Mesendoderm (in vitro differentiated cells): ENCODE data around the gene SPI1.

Experiments used
- DNase-seq: peaks from one replicate; pipeline ENCODE4 v3.0.0; 2013
- H2AK5ac ChIP-seq: 2 replicates; pipeline ENCODE4 v1.6.1; 2013; ENCODE audit warnings: low read length, inconsistent platforms
- H2BK120ac ChIP-seq: 2 replicates; pipeline ENCODE4 v1.6.1; 2013; ENCODE audit warnings: low read depth, mild to moderate bottlenecking, low read length, moderate library complexity, mixed read lengths
- H2BK15ac ChIP-seq: replicated peaks from 2 replicates; pipeline ENCODE4 v1.6.1; 2013; ENCODE audit warnings: low read depth, mild to moderate bottlenecking, moderate library complexity
- H2BK5ac ChIP-seq: 2 replicates; pipeline ENCODE4 v1.6.1; 2013; ENCODE audit warnings: low read length, inconsistent platforms
- H3K18ac ChIP-seq: 2 replicates; pipeline ENCODE4 v1.6.1; 2013; ENCODE audit warnings: mild to moderate bottlenecking, low read length, mixed read lengths
- H3K23ac ChIP-seq: one replicate; pipeline ENCODE4 v1.6.1; 2013; ENCODE audit warnings: low read length
- H3K27ac ChIP-seq: 2 replicates; pipeline ENCODE4 v1.5.1; 2013; ENCODE audit warnings: low read depth, mild to moderate bottlenecking, inconsistent platforms, low read length, moderate library complexity
- H3K27me3 ChIP-seq: 2 replicates; pipeline ENCODE4 v1.6.1; 2013; ENCODE audit warnings: low read length, control low read depth, mild to moderate bottlenecking, inconsistent platforms; ENCODE audit not compliant: insufficient read depth, poor library complexity
- H3K36me3 ChIP-seq: 2 replicates; pipeline ENCODE4 v1.6.1; 2013; ENCODE audit warnings: low read length, inconsistent platforms; ENCODE audit not compliant: control insufficient read depth, insufficient read depth
- H3K4ac ChIP-seq: one replicate; pipeline ENCODE4 v1.6.1; 2013; ENCODE audit warnings: low read depth, mild to moderate bottlenecking, low read length, moderate library complexity
- H3K4me1 ChIP-seq: 2 replicates; pipeline ENCODE4 v1.6.1; 2013; ENCODE audit warnings: low read depth, low read length, inconsistent platforms; ENCODE audit not compliant: control insufficient read depth
- H3K4me2 ChIP-seq: 2 replicates; pipeline ENCODE4 v1.6.1; 2013; ENCODE audit warnings: low read length
- H3K4me3 ChIP-seq: 2 replicates; pipeline ENCODE4 v1.5.1; 2013; ENCODE audit warnings: mild to moderate bottlenecking, low read length
- H3K56ac ChIP-seq: one replicate; pipeline ENCODE4 v1.6.1; 2013; ENCODE audit warnings: low read length
- H3K79me1 ChIP-seq: 2 replicates; pipeline ENCODE4 v1.6.1; 2013; ENCODE audit warnings: low read length, inconsistent platforms
- H3K79me2 ChIP-seq: 2 replicates; pipeline ENCODE4 v1.6.1; 2013; ENCODE audit warnings: mild to moderate bottlenecking, low read length; ENCODE audit not compliant: control insufficient read depth, insufficient read depth
- H3K9ac ChIP-seq: 2 replicates; pipeline ENCODE4 v1.6.1; 2013; ENCODE audit warnings: low read length, inconsistent platforms
- H4K5ac ChIP-seq: one replicate; pipeline ENCODE4 v1.6.1; 2013; ENCODE audit warnings: low read length
- H4K8ac ChIP-seq: one replicate; pipeline ENCODE4 v1.6.1; 2013; ENCODE audit warnings: low read depth, mild to moderate bottlenecking, control low read depth, low read length, moderate library complexity
- WGBS: extraction: QIAGEN DNeasy Blood & Tissue Kit; methylation state at CpG from one replicate; pipeline ENCODE4 v1.1.7; 2013; ENCODE audit warnings: low lambda C conversion rate, missing lambda C conversion rate; ENCODE audit not compliant: insufficient coverage; ENCODE audit errors: extremely low coverage; 5-methylcytosine and 5-hydroxymethylcytosine counted together

Gene SPI1

GRCh38 chr11:47394322-47395222, 16.2 kb upstream of the SPI1 start:
- Histone ChIP-seq H3K27me3 (no peaks in the 10 kb centered on the region), H2BK15ac (no peak overlapping the region), H3K56ac (no peak overlapping the region), H3K79me1 (no peaks in the 10 kb centered on the region), H4K8ac (no peak overlapping the region), H3K4me1 (peaks cover 6% of the 10 kb centered on the region), H3K4me3 (no peak overlapping the region), H2BK5ac (no peak overlapping the region), H3K9ac (no peak overlapping the region), H3K36me3 (no peaks in the 10 kb centered on the region), H3K18ac (no peak overlapping the region), H3K23ac (no peak overlapping the region), H3K27ac (no peak overlapping the region), H3K79me2 (no peaks in the 10 kb centered on the region), H2AK5ac (no peak overlapping the region), H3K4ac (no peak overlapping the region), H4K5ac (no peak overlapping the region), H3K4me2 (no peak overlapping the region), H2BK120ac (no peak overlapping the region)
- no CpG with 5 or more reads among the region's 39 CpGs for WGBS
- DNase-seq = no peak

GRCh38 chr11:47394050-47394321, 15.6 kb upstream of the SPI1 start:
- Histone ChIP-seq H2BK120ac (no peak overlapping the region), H3K56ac (no peak overlapping the region), H3K4me3 (no peak overlapping the region), H2BK15ac (no peak overlapping the region), H3K9ac (no peak overlapping the region), H3K79me2 (no peaks in the 10 kb centered on the region), H3K4me1 (peaks cover 6% of the 10 kb centered on the region), H3K27ac (no peak overlapping the region), H4K5ac (no peak overlapping the region), H3K27me3 (no peaks in the 10 kb centered on the region), H3K4ac (no peak overlapping the region), H2BK5ac (no peak overlapping the region), H3K23ac (no peak overlapping the region), H4K8ac (no peak overlapping the region), H3K79me1 (no peaks in the 10 kb centered on the region), H3K36me3 (no peaks in the 10 kb centered on the region), H3K18ac (no peak overlapping the region), H3K4me2 (no peak overlapping the region), H2AK5ac (no peak overlapping the region)
- no peak for DNase-seq
- WGBS = no CpG with 5 or more reads among the region's 9 CpGs

- Histone ChIP-seq H3K56ac (peak overlapping the region; percentile 32), H3K4me2 (no peak overlapping the region), H2BK5ac (no peak overlapping the region), H3K79me2 (no peaks in the 10 kb centered on the region), H3K27ac (no peak overlapping the region), H3K36me3 (no peaks in the 10 kb centered on the region), H2BK15ac (no peak overlapping the region), H4K8ac (no peak overlapping the region), H2AK5ac (no peak overlapping the region), H3K79me1 (no peaks in the 10 kb centered on the region), H3K23ac (no peak overlapping the region), H3K9ac (no peak overlapping the region), H2BK120ac (no peak overlapping the region), H3K4ac (no peak overlapping the region), H4K5ac (no peak overlapping the region), H3K4me1 (peaks cover 4% of the 10 kb centered on the region), H3K18ac (no peak overlapping the region), H3K4me3 (no peak overlapping the region), H3K27me3 (no peaks in the 10 kb centered on the region)
- WGBS = no CpG with 5 or more reads among the region's 20 CpGs
- no peak for DNase-seq
These were observed 15.1 kb upstream of the SPI1 start for GRCh38 chr11:47393163-47394049.

GRCh38 chr11:47392546-47393162, 14.3 kb upstream of the SPI1 start:
- H3K27ac ChIP-seq = no peak overlapping the region

GRCh38 chr11:47391711-47392432, 13.5 kb upstream of the SPI1 start:
- no CpG with 5 or more reads among the region's 16 CpGs for WGBS
- Histone ChIP-seq H3K36me3 (no peaks in the 10 kb centered on the region), H3K4me3 (no peak overlapping the region), H3K79me1 (no peaks in the 10 kb centered on the region), H3K27me3 (no peaks in the 10 kb centered on the region), H2BK15ac (no peak overlapping the region), H2BK120ac (no peak overlapping the region), H2AK5ac (no peak overlapping the region), H3K56ac (no peak overlapping the region), H4K5ac (no peak overlapping the region), H3K4me2 (no peak overlapping the region), H4K8ac (no peak overlapping the region), H2BK5ac (no peak overlapping the region), H3K79me2 (no peaks in the 10 kb centered on the region), H3K4ac (no peak overlapping the region), H3K27ac (no peak overlapping the region), H3K23ac (peak overlapping the region; percentile 60), H3K9ac (no peak overlapping the region), H3K4me1 (no peaks in the 10 kb centered on the region), H3K18ac (no peak overlapping the region)
- no peak for DNase-seq

More at GRCh38 chr11:47392546-47393162, 14.3 kb upstream of the SPI1 start:
- Histone ChIP-seq H3K4me3 (no peak overlapping the region), H3K36me3 (no peaks in the 10 kb centered on the region), H4K8ac (no peak overlapping the region), H3K23ac (peak overlapping the region; percentile 60), H2BK120ac (no peak overlapping the region), H3K9ac (no peak overlapping the region), H3K79me2 (no peaks in the 10 kb centered on the region), H3K56ac (peak overlapping the region; percentile 64), H4K5ac (no peak overlapping the region), H3K18ac (no peak overlapping the region), H3K4me1 (no peaks in the 10 kb centered on the region), H3K4me2 (no peak overlapping the region), H2BK15ac (no peak overlapping the region), H3K79me1 (no peaks in the 10 kb centered on the region), H2AK5ac (no peak overlapping the region), H3K4ac (no peak overlapping the region), H2BK5ac (no peak overlapping the region), H3K27me3 (no peaks in the 10 kb centered on the region)
- no CpG with 5 or more reads among the region's 14 CpGs for WGBS
- DNase-seq = no peak
